Gastrocnemius medialis (tissue), 4 donors: ENCODE results near the gene KRT80.

Experiments used
- CTCF ChIP-seq, 5 experiments: fragments of 450-650 bp in 3 of 5; fragments of 200-600 bp in 2 of 5; sonication (generic) in 2 of 5; IDR thresholded peaks in 4 of 5; conservative IDR thresholded peaks in 1 of 5; 1 replicate in 4 of 5; 2 replicates in 1 of 5; pipeline ENCODE4 v1.5.1; 2016 to 2019; ENCODE audit warnings: antibody characterized with exemption in 5 of 5, mild to moderate bottlenecking in 3 of 5, moderate library complexity in 3 of 5
- POLR2A ChIP-seq, 2 donors: fragments of 450-650 bp; IDR thresholded peaks; one replicate each; pipeline ENCODE4 v1.6.1; 2017; ENCODE audit warnings: antibody characterized with exemption in 2 of 2, mild to moderate bottlenecking in 2 of 2, moderate library complexity in 2 of 2

GRCh38 chr12:52188658-52189057, 3.2 kb downstream of the KRT80 start:
- TF ChIP-seq CTCF (IDR thresholded peaks at IDR 0.05 in 4 of 5, conservative IDR thresholded peaks at IDR 0.05 in 1 of 5) (no peak), POLR2A (IDR thresholded peaks at IDR 0.05) (no peak)
